Panc1 (cell line): ENCODE measurements around the gene STXBP5L. TPM values are rescaled to one million over a fixed set of nuclear protein-coding genes. Genes with fewer than 3 reads are reported as not detected.

Source experiments
- ATAC-seq: fragments of 200-7000 bp; cut with Tn5 transposase; 2 replicates; pipeline ENCODE4 v1.9.1; 2020; ENCODE audit warnings: mild to moderate bottlenecking, moderate library complexity
- BruUV-seq: library from RNA; stranded (reverse); fragments of 400-500 nt; replicated peaks from 2 replicates; lab custom pipeline; 2021; lab: Mats Ljungman, UMichigan
- CTCF ChIA-PET: fragments of 300-600 bp; sonication (Branson Sonifier 250); formaldehyde crosslinking; loops from one replicate; lab custom pipeline; 2022; ENCODE audit warnings: antibody characterized with exemption; lab: Charles Lee
- POLR2A ChIA-PET: fragments of 300-600 bp; sonication (Branson Sonifier 250); formaldehyde crosslinking; loops from one replicate; lab custom pipeline; 2022; ENCODE audit warnings: antibody characterized with exemption; lab: Charles Lee
- DNase-seq: peaks from one replicate; pipeline ENCODE4 v3.0.0-alpha.2; 2010; ENCODE audit warnings: low read depth, low spot score
- H3K27ac ChIP-seq: 2 replicates; pipeline ENCODE4 v1.5.1; 2011; ENCODE audit warnings: mild to moderate bottlenecking, low read length, inconsistent platforms
- H3K27me3 ChIP-seq: fragments of 200-500 bp; sonication (Bioruptor generic); 2 replicates; pipeline ENCODE4 v1.6.0; 2014; ENCODE audit warnings: low read length, inconsistent platforms; ENCODE audit not compliant: control insufficient read depth, insufficient read depth
- H3K36me3 ChIP-seq: fragments of 200-500 bp; sonication (Bioruptor generic); 2 replicates; pipeline ENCODE4 v1.5.1; 2014; ENCODE audit warnings: inconsistent platforms, mild to moderate bottlenecking, low read length, moderate library complexity; ENCODE audit not compliant: control insufficient read depth, insufficient read depth
- H3K4me1 ChIP-seq: 2 replicates; pipeline ENCODE4 v1.5.1; 2011; ENCODE audit warnings: inconsistent platforms, mild to moderate bottlenecking, low read length, moderate library complexity; ENCODE audit not compliant: control insufficient read depth, insufficient read depth
- H3K4me3 ChIP-seq, 2 experiments: 2 replicates each; pipeline ENCODE4 v1.5.1; 2011 to 2012; ENCODE audit warnings: low read depth in 2 of 2, low read length in 2 of 2, mild to moderate bottlenecking in 2 of 2, inconsistent platforms in 1 of 2, moderate library complexity in 1 of 2
- H3K9me3 ChIP-seq: fragments of 200-500 bp; sonication (Bioruptor generic); 2 replicates; pipeline ENCODE4 v1.5.1; 2014; ENCODE audit warnings: low read depth, mild to moderate bottlenecking, inconsistent platforms, low read length, moderate library complexity; ENCODE audit not compliant: control insufficient read depth, insufficient read depth
- CTCF ChIP-seq: fragments of 450-650 bp; IDR thresholded peaks from 2 replicates; pipeline ENCODE4 v1.5.1; 2017; ENCODE audit warnings: mild to moderate bottlenecking
- POLR2AphosphoS5 ChIP-seq: IDR thresholded peaks from 2 replicates; pipeline ENCODE4 v1.6.1; 2012; ENCODE audit warnings: mild to moderate bottlenecking, low read depth, low read length, moderate library complexity
- REST ChIP-seq, 2 experiments: IDR thresholded peaks; 2 replicates each; pipeline ENCODE4 v1.6.1; 2011 to 2012; ENCODE audit warnings: low read depth in 2 of 2, control low read depth in 1 of 2, low read length in 1 of 2, mild to moderate bottlenecking in 1 of 2, moderate library complexity in 1 of 2; ENCODE audit not compliant: insufficient read depth in 1 of 2
- SIN3A ChIP-seq: IDR thresholded peaks from 2 replicates; pipeline ENCODE4 v1.6.1; 2012; ENCODE audit warnings: low read depth, mild to moderate bottlenecking, low read length, moderate library complexity, borderline replicate concordance; ENCODE audit not compliant: insufficient read depth
- TCF7L2 ChIP-seq: IDR thresholded peaks from 2 replicates; pipeline ENCODE4 v1.6.1; 2011; ENCODE audit warnings: mild to moderate bottlenecking, low read depth, low read length, inconsistent platforms
- in situ Hi-C: cut with HindIII; loops from 2 replicates; pipeline ENCODE4 v1.10.0; 2016; ENCODE audit warnings: low sequenced_read_pairs, low pct_unique_long_range_greater_than_20kb
- intact Hi-C: fragments of 100-400 bp; cut with micrococcal nuclease; formaldehyde crosslinking; loops from one replicate; pipeline ENCODE4 v1.10.0; 2022; ENCODE audit not compliant: unreplicated experiment
- total RNA-seq: library from RNA; stranded (reverse); gene quantifications from one replicate; pipeline ENCODE4 v1.2.1, GENCODE V29; 2021; ENCODE audit not compliant: unreplicated experiment

STXBP5L gene
- total RNA-seq, 1 experiment from 2014 or later: 0.05 TPM

GRCh38 chr3:121463745-121464144 is 555.7 kb downstream of the STXBP5L start:
- no peak for TF ChIP-seq SIN3A
- TF ChIP-seq REST (IDR thresholded peaks at IDR 0.05; ENCODE audit: insufficient read depth in 1 of 2, low read depth in 2 of 2, low read length in 1 of 2): no peak
- TF ChIP-seq POLR2AphosphoS5: no peak
- TF ChIP-seq CTCF: no peak
- TF ChIP-seq TCF7L2: no peak
- intact Hi-C loops (no loop called here), in situ Hi-C loops (no loop called here)
- no peak for DNase-seq
- Histone ChIP-seq H3K36me3 (no peaks in the 10 kb centered on the region; the same call in 1 of the 2 replicates), H3K9me3 (no peaks in the 10 kb centered on the region), H3K27me3 (no peaks in the 10 kb centered on the region), H3K4me1 (no peaks in the 10 kb centered on the region), H3K27ac (no peak overlapping the region), H3K4me3 (no peak overlapping the region)
- ChIA-PET POLR2A (no interaction called here), CTCF (no interaction called here)
- BruUV-seq: no TSS peak
- no peak for ATAC-seq

DNA sequence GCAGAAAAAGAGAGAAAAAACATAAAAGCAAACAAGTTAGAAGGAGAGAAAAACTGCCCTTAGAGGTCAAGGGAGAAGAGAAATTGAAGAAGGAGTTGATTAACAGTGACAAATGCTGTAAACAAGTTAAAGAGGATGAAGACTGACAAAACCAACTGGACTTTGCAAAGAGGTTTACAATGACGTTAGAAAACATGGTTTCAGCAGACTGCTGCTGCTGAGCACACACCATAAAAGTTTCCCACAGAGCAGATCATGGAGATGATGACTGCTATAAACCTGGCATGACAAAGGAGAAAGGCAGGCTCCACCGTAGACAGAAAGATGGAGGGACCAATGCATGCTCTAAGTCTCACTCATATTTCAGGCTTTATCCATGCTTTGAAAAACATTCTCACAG is 559.1 kb downstream of the STXBP5L start:
- no peak for ATAC-seq
- intact Hi-C loops: no loop called here

More for the DNA sequence above, 559.1 kb downstream of the STXBP5L start:
- TF ChIP-seq CTCF: no peak
- TF ChIP-seq SIN3A: no peak
- TF ChIP-seq TCF7L2: no peak
- TF ChIP-seq REST (IDR thresholded peaks at IDR 0.05; ENCODE audit: insufficient read depth in 1 of 2, low read depth in 2 of 2, low read length in 1 of 2): no peak
- TF ChIP-seq POLR2AphosphoS5: no peak
- H3K4me1 ChIP-seq: no peaks in the 10 kb centered on the region
- no peaks in the 10 kb centered on the region for H3K9me3 ChIP-seq
- in situ Hi-C loops: no loop called here
- DNase-seq: no peak
- ChIA-PET POLR2A (no interaction called here), CTCF (no interaction called here)
- no peak overlapping the region for H3K27ac ChIP-seq
- no TSS peak for BruUV-seq
- no peak overlapping the region for H3K4me3 ChIP-seq
- H3K27me3 ChIP-seq: no peaks in the 10 kb centered on the region
- peaks cover 3% of the 10 kb centered on the region; the same call in 1 of the 2 replicates for H3K36me3 ChIP-seq
